ENCODE results near the gene IMPACT.

The IMPACT gene

DNA sequence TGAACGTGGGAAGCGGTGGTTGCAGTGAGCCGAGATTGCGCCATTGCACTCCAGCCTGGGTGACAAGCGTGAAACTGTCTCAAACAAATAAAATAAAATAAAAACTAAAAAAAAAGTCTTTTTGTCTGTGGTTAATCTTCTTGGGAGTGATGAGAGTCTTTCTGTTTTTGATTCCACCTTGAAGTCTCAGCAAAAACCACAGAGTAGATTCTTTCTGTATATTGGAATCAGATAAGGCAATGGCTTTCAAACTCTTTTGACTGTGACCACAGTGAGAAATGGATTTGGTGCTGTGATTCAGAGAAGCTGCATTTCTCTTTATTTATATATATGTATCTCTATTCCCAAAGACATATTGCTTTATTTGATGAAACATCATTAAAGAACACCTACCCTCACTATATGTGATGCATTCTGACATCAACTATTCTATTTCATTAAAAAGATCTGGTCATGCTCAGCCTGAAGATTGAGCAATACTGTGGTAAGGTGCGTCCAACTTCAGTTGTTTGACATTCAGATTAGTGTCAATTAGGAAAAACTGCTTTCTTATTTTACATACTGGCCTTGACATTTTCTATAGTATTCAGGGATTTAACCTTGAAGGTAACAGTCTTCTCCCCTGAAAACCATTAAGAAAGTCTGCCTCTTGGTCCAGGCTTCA is 49.6 kb downstream of the IMPACT start:
- no peak for DNase-seq (ENCODE audit: low read depth in 2 of 2)

DNA sequence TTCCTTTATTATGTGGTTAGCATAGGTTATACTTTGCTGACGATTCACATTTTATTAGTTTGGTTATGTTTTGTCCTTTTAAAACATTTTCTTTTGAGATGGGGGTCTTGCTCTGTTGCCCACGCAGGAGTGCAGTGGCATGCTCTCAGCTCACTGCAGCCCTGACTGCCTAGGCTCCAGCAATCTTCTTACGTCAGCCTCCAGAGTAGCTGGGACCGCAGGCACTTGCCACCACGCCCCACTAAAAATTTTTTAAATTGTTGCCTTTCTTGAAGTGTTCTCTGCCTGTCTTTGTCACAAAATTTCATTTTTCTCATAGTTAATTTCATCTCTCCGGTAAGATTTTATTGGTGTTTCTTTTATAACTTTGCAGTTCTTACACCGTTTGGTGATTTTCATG is 52.9 kb downstream of the IMPACT start:
- no peak for DNase-seq (ENCODE audit: low read depth in 2 of 2)

DNA sequence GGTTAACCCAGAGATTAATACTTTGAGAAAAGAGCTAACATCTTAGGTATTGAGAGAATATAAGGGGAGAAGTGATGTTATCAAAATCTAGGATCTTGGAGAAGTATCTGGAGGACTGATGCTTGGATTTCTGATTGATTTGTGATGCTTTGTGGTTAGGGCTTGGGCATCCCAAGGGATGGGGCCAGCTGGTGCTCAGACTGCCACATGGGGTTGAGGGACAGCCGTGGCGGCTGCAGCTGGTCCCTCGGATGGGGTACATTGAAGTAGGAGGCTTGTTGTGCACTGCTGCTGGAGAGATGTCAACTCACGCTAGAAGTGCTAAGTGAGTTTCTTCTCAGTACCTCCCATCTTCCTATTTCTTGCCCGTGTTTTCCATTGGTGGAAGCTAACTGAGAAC is 56.4 kb downstream of the IMPACT start:
- no peak for DNase-seq (ENCODE audit: low read depth in 2 of 2)

DNA sequence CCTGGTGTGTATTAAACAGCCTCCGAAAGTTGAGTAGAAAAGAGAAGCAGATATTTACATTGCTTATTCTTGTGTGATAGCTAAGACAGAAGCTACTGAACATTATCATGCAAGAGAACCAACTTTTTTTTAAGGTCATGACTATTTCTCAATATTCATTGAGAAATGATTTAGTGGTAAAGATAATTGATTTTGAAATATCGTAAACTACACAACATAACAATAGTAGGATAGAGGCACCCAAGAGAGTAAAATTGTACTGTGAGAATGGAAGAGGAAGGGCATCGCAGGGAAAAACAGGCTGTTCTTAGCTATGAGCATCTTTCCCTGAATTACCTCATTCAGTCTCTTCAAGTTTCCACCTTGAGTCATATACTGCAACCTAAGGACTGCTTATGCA is 59.2 kb downstream of the IMPACT start:
- DNase-seq (ENCODE audit: low read depth in 2 of 2), result no peak

DNA sequence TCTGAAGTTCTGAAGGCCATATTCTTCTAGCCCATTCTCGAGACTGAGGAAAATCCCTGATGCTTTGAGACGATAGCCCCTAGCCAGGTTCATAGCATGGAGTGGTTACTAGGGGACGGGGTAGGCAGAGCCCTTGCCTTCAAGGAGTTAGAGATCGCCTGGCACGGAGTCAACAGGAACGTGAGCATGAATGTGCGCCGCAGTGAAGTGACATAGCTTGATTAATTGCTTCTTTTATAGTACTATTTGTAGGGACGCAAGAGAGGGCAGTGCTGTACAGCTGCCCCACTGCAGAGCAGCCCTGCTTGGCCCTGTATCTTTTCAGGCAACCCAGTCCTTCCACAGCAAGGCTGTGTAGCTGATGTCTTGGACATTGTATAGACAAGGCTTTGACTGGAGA is 60.2 kb downstream of the IMPACT start:
- DNase-seq (ENCODE audit: low read depth in 2 of 2), result no peak

DNA sequence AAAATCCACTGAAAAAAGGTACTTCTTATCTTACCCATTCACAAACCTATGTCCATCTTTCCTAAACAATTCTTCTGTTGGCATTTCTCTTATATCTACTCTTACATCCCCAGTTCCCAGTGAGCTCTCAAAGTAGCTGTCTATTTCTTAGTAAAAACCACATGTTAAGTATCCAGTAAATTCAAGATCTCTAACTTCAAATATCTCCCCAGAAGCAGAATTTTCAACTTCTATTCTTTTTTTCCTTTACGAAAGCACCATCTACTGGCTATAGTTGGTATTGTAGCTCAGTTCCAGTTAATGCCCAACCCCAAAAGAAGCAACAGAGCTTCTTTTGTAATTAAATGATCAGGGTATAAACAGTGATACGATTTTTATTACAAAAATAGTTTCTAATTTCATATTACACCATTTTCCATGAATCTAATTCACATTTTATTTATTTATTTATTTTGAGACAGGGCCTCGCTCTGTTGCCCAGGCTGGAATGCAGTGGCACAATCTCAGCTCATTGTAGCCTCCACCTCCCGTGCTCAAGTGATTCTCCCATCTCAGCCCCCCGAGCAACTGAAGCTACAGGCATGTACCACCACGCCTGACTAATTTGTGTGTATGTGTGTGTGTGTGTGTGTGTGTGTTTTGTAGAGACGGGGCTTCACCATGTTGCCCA is 62.5 kb downstream of the IMPACT start:
- no peak for DNase-seq (ENCODE audit: low read depth in 2 of 2)

DNA sequence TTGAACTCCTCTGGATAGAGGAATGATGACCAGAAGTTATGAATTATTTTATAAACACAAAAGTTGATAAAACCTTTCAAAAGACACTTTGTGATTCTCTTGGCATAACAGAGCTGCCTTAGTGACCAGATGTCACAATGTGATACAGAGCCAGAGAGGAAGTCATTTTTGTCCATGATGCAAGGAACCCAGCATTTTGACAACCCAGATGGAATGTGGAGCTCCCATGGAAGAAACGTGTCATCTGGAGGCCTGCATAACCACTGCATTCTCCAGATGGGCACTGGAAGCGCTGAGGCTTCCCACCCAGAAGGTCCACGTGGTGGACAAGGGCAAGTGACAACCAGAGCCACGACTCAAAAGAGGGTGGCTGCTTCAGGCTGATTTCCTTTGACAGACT is 64.1 kb downstream of the IMPACT start:
- DNase-seq (ENCODE audit: low read depth in 2 of 2), result no peak

DNA sequence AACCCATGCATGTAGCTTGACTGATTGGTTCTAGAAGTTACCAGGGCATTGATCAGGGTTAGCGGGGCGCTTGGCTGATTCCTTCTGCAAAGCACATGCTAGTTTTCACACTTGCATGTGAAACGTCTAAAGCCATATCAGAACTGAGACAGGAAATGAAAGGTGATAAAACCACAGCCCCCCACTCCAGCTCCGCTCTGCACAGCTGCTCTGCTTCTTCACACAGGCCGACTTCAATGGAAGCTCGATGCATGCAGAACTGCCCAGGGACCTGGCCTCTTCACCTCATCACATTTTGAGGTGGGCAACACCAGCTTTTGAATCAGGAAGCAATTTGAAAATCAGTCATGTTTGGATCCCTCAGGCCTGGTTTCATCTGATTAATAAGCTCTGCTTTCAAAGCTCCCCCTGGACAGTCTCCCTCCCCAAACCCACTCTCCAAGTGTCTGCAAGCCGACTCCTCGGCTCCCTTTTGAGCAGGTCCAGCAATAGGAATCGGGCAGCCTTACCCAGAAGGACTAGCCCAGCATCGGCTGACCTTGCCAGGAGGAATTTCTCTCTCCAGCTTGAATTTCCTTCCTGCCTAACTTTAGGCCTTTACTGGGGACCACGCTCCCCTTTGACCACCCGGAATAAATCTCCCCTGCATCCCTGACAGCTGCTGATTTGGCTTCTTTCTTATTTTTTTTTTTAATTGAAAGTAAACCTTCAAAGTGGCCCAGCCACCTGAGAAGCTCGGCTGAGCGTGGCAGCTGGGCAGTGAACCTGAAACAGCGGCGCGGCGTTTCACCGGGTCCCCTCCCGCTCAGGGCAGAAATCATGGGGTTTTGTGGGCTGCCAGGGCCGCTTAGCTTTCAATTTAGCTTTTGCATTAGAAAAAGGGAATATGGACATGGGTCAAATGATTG is 65.7 kb downstream of the IMPACT start:
- no peak for DNase-seq (ENCODE audit: low read depth in 2 of 2)

DNA sequence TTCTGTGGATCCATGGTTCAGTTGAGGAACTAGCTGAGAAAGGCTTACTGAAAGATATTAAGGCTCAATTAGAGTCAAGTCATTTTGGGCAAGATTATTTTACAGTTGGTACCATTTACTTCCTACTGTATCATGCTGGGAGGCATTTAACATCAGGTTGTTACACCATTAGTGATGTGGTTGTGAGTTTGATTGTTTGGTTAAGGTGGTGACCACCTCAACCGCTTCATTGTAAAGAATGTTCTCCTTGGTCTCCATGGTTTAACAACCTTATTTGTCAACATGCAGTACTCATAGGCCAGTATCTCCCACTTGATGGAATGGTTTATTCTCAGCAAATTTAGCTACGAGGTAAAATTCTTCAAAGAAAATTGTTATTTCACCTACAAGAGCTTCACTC is 68.1 kb downstream of the IMPACT start:
- no peak for DNase-seq (ENCODE audit: low read depth in 2 of 2)

DNA sequence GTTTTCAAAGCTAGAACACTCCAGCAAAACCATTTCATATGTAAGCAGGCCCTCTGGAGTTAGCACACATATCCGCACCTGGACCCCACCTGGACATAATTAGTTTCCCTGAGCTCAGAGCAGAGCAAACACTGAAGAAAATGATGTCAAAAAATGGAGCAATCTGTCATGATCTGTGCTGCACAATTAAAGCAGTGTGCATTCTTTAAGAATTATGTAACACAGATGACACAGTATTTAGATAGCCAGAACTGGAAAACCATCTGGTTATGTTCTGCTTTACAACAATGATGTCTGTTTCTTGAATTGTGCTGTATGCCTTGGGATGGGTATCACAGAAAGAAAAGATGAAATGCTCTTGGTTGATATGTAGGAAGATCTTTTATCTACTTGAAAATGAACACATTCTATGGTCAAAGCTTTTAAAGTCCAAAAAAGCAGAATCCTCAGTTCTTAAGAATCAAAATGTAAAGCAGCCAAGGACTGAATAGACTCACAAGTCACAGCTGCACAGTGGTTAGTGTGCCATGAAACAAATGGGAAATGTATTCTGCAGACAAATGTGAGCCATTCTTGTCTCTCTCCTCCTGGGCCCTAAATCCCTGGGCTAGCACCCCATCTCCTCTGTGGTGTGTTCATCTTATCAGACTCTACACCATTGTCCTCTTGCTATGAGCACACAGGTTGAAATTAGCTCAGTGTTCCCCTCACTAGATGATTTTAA is 70.7 kb downstream of the IMPACT start:
- peak; percentile 78 to 79 for DNase-seq (ENCODE audit: low read depth in 2 of 2)

DNA sequence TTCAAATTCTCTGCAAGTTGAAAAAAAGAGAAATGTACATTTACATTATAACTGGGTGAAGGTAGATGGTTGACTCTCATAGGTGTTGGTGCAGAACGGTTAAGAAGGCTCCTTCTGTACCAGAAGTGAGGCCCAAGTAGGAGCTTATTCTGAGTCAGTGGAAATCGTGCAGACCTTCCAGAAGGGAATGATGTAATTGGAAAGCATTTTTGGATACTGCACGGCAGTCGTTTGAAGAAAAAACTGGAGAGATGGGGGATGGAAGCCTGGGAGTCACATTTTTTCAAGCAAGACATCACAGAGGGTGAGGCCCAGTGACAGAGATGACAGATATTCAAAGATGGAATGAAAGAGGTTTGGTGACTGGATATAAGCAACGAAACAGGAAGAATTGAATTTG is 73.3 kb downstream of the IMPACT start:
- peak; percentile 39 to 42 for DNase-seq (ENCODE audit: low read depth in 2 of 2)

DNA sequence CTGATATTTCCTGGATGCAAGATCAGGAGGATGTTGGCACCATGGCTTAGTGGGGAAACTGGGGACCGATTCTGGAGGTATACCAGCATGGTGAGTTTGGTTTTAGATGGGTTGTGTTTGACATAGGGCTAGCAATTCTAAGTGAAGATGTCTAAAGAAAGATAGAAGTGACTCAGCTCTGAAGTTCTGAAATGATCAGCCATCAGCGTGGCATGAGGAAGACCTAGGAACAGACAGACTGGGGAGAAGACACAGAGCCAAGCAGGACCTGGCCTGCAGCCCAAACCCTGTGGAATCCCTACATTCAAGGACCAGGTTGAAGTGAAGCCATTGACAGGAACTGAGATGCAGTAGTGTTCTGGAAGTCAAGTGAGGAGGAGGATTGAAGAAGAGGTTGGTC is 73.7 kb downstream of the IMPACT start:
- no peak for DNase-seq (ENCODE audit: low read depth in 2 of 2)

DNA sequence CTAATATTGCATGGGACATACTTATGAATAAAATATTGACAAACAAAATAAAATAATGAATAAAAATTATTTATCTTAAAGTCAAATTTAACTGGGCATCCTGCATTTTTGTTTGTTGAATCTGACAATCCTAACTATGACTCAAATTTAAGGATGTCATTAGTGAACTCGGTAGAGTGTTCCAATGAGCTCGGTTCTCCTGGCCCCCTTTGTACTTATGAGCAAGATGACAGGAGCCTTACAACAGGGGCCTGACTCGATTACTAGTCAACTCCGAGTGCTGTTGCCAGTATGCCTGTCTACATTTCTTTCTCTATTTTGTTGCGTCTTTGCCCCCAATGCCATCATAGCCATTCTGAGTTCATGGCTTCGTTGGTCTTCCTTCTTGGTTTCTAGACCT is 74.3 kb downstream of the IMPACT start:
- no peak for DNase-seq (ENCODE audit: low read depth in 2 of 2)

DNA sequence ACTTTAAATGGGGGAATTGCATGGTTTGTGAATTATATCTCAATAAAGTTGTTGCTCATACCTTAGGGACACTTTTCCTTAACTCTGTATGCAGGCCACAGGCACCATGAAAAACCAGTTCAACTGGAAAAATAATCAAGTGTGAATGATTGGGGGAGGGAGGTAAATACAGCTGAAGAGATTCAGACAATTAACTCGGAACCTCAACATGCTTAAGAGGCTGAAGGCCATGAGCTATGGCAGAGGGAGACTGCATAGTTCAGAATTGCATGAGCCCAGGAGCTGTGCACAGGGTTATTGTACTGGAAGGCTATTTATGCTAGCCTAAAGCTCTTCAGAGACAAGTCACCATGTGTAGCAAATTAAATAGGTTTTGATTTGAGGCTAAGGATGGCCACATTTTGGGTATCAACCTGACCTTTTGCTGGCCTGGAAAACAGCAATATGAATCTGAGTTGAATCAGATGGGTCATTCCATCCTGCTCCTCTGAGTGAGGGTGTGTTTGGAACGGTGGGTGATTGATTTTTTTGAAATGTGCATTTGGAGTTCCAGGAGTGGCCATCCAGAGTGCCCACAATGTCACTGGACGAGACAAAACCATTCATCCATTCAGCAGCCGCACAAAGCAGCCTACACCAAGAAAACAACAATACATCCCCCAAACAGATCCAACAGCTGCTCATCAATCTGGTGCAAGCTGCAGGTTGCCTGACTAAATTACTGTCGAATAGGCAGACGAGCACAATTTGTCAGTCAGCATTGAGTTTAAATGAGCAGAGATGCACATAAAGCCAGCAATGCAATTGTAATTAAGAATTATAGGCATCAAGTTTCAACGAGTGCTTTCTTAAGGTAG is 76.4 kb downstream of the IMPACT start:
- DNase-seq (ENCODE audit: low read depth in 2 of 2), result no peak
